HG02981 (cell line): ENCODE measurements around the gene PDE2A.

ENCODE experiments used
- ATAC-seq: cut with Tn5 transposase; IDR thresholded peaks from one replicate; pipeline ENCODE4 v1.9.1; 2021; ENCODE audit warnings: mild to moderate bottlenecking, moderate library complexity; ENCODE audit not compliant: unreplicated experiment

PDE2A gene

GRCh38 chr11:72673943-72674828 is at the start of gene PDE2A:
Gene PDE2A (minus strand): TSS chr11:72674422. CDS start chr11:72674207, 215 bp downstream.
- ATAC-seq = no peak

DNA sequence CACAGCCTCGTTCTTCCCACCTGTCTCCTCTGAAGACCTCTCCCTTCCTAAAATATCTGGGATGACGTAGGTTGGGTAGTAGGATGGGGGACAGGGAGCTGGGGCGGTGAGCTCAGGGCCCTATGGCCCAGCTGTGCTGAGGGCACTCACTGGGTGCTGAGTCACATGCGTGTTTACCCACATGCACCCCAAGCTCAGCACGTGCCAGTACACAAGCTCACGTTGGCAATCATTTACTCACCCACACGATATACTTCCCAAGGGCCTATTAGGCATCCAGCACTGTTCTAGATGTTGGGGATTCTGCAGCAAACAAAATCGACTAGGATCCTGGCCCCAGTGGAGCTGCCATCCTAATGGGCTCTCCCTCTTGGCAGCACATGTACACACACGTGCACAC is 49.3 kb upstream of the PDE2A start:
- no peak for ATAC-seq

- peak; percentile 87 for ATAC-seq
Observed at GRCh38 chr11:72722050-72722748, 48.0 kb upstream of the PDE2A start.

DNA sequence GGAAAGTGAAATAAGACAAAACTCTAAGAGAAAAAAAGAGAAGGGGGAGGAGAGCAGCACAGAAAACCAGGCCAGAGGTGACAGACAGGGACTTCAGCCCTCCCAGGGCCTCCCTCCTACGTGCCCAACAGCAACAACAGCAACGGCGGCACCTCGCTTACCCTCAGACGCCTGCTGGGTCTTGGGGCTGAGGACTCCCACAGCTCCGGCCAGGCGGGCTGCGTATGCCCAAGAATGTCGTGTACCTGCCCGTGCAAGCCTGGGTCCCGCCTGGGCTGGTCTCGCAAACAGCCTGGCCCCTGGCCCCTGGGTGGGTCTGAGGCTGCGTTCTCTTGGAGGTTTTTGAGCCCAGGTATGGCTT is 47.4 kb upstream of the PDE2A start:
- no peak for ATAC-seq

GRCh38 chr11:72721276-72721675 is 47.1 kb upstream of the PDE2A start:
- ATAC-seq = no peak

DNA sequence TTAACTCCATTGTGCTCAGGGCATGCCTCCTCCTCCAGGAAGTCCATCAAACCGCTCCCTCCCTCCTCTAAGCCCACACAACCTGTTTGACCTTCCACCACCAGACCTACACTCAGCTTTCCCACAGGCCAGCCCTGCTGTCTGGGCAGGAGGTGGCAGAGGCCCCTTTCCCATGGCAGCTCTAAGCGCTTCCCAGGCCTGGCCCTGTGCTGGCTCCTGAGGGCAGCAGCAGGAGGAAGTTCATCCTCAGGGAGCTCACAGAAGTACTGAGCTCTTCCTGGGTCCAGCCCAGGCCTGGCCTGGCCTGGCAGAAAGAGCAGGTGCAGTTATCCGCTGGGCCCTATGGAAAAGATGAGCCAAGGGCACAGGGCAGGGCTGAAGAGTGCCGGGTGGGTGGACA is 46.6 kb upstream of the PDE2A start:
- ATAC-seq = no peak

- ATAC-seq = no peak
Observed at GRCh38 chr11:72720047-72720446, 45.8 kb upstream of the PDE2A start.

GRCh38 chr11:72719551-72719950 is 45.3 kb upstream of the PDE2A start:
- ATAC-seq = no peak

DNA sequence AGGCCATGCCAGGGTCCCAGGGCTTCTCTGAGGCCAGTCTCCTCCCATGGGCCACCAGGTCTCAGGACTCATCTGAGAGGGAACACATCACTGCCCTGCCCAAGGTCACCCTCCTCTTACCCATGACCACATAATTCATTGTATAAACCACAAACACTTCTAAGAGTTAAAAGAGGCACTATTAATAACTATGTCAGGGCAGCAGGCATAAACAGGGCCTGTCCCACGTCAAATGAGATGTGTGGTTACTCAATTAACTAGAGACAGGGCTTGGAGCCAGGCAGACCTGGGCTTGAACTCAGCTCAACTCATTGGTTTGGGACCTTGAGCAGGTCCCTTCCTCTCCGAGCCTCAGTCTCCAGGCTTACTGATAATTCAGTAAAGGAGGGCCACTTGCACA is 44.9 kb upstream of the PDE2A start:
- no peak for ATAC-seq

DNA sequence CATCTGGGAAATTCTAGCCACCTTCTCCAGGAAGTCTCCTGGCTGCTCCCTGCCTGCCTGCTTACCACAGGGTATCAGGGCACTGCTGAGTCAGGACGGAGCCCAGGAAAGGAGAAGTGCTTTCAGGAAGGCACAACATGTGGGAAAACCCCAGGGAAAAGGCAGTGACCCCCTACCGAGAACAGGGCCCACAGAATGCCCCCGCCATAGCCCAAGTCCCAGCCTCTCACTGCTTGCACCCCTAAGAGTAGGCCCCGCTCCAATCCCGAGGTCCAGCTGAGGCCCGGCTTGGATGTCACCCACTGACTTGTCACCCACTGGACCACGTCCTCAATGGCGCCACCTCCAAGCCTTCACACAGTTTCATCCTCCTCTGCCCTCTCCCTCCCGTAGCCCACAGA is 43.9 kb upstream of the PDE2A start:
- no peak for ATAC-seq

GRCh38 chr11:72716788-72717435 is 42.7 kb upstream of the PDE2A start:
- no peak for ATAC-seq

DNA sequence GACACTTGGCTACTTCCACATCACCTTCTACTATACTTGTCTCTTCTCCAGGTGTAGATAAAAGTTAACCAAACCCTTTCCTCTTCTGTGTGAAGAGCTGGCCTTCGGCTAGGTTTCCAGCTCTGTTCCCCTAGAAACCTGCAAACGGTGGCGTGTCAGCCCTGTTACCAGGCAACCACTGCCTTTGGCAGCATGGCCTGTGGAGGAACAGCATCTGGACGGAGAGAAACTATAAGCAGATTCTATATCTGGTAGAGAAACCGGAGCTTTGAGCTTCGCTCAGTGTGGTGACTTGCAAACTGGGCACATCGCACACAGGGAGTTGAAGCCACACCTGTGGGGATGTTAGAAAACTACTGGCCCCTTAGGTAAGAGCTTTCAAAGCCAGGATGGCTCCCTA is 42.1 kb upstream of the PDE2A start:
- ATAC-seq = no peak

- no peak for ATAC-seq
Observed at GRCh38 chr11:72712841-72713240, 38.6 kb upstream of the PDE2A start.

DNA sequence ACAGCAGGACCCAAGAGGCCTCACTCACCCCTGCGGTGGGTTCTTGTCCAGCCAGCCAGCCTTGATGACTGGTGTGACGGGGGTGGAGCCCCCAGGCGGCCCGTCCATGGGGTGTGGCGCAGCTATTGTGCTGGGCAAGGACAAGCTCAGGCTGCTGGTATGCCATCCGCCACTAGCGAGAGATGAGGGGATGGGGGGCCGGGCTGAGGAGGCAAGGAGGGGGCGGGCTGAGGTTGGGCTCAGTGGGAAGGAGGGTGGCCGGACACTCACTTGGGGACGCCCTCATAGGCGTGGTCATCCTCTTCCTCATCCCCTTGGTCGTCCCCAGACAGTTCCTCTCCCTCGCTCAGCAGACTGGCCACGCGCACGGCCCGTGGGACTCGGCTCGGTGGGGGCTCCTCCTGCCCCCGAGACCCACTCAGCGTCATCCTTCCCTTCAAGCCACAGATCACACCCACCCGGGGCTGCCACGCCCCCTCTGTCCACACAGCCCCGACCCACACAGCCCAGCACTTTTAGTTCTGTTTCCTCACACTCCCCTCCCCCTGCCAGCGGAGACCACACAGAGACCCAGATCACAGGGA is 38.0 kb upstream of the PDE2A start:
- ATAC-seq = no peak

- ATAC-seq = no peak
Observed at GRCh38 chr11:72711141-72711540, 36.9 kb upstream of the PDE2A start.

- no peak for ATAC-seq
Observed at GRCh38 chr11:72710278-72710677, 36.1 kb upstream of the PDE2A start.

- no peak for ATAC-seq
Observed at GRCh38 chr11:72709478-72710238, 35.4 kb upstream of the PDE2A start.

- ATAC-seq = no peak
Observed at GRCh38 chr11:72707032-72707431, 32.8 kb upstream of the PDE2A start.

DNA sequence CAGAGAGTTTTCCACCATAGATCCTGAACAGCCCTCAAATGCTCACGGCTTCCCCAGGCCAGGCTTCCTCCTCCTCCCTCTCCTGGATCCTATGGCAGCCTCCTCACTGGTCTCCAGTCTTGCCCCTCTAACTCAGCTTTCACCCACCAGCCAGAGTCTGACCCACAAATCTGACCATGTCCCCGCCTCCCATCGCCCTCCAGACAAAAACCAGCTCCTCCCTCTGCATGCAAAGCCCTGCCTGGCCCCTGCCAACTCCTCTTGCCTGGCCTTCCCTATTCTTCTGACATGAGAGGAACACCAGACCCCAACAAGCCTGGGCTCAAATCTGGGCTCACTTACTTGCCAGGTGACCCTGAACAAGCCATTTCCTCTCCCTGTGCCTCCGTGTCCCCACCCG is 32.4 kb upstream of the PDE2A start:
- no peak for ATAC-seq

DNA sequence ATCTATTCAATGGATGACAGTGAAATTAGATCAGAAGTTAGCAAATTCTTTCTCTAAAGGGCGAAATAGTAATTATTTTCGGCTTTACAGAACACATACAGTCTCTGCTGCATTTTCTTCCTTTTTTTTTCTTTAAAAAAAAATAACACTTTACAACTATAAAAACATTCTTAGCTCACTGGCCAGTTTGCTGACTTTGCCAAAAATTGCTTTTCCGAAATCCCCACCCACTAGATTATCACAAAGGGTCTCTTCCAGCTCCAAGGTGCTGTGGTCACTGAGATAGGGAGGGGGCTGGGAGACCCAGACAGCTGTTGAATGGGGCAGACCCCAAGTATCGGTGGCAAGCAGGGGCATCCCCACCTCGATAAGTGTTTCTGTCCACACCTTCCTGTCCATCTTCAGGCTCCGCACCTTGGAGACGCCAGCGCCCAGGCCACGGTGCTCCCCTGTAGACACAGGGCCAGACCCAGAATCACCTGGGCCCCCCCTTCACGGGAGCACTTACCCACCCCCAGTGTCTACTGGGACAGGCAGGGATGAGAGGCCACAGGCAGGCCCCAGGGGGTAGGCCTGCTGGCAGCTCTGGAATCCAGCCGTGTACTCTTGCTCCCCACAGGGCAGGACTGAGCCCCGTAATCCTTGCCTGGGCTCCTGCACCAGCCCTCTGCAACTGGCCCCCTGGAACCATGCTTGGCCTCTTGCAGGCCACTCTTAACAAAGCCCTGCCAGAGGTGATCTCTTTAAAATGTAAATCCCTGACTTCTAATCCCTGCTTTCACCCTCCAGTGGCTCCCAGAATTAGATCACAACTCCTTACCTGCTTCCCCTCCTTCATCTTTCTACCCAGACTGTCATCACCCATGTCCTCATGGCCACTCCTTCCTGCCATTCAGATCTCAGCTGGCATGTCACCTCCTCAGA is 31.5 kb upstream of the PDE2A start:
- no peak for ATAC-seq
